Activated CD4-positive, CD25-positive, alpha-beta regulatory T cell treated with anti-CD3 and anti-CD28 coated beads, Interleukin-2, amount 50 U/mL, for 72 hours (primary cell): ENCODE results near the gene KCNQ5.
"Not testable (repeated sequence)": the region's sequence is repeated elsewhere in the genome, so short reads cannot be mapped to it uniquely, and the experiment has no call there.

Experiments used
- DNase-seq: peaks from one replicate; pipeline ENCODE4 v3.0.0; 2021

Gene KCNQ5

DNA sequence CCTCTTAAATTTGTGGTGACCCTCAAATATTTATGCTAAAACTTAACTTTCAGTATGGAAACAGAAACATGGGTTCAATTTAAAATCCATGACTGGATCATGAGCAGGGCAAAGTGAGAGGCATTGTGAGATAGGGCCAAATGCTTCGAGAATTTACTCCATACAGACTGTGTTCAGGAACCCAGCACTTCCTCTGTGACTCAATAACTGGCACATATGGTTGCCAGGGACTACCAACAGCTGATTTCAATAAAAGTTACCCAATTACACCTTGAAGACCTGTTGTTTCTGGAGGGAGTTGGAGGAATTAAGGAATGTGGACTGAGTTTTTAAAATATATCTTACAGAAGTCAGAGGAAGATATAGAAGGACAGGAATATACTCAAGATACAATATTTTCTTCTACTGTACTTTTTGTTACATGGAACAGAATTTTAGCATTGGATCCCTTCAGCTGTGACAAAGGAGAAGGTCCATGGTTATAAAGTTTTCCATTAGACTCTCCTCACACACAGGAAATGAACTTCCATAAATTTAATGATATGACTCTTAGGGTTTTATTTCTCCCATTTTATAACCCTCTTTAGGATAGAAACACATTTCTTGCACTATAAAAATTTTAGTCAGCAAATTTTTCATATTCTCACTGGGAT is 344.9 kb downstream of the KCNQ5 start:
- no peak for DNase-seq

DNA sequence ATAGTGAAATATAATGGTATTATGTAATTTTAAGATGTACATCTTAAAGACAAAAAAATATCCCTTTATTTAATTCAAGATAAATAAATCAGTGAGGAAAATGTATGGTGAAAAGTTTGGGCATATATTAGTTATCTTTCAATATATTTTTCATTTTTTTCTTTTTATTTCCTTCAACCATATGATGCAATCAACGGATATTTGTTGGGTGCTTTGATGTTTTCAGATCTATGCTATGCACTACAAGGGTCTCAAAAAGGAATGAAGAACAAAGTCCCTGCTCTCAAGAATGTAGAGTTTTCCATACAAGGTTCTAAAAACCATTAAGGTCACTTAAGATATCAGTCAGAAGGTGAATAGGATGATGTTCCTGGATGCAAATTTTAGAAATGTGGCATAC is 345.5 kb downstream of the KCNQ5 start:
- no peak for DNase-seq

DNA sequence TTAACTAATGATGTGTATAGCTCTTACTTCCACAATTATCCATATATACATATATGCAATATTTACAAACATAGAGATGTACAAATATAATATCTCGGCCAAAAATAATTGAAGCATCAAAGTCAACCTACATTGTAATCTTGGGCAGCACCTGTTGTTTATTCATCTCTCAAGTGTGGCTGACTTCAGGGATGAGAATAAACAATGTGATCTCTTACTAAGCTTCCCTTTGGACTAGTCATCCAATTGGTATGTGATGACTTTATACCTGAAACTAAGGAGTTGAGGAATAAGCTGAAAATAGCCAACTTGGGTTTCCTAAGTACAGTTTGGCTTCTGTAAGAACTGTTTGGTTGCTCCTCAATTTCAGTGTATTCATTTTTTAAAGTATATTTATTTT is 346.8 kb downstream of the KCNQ5 start:
- no peak for DNase-seq

DNA sequence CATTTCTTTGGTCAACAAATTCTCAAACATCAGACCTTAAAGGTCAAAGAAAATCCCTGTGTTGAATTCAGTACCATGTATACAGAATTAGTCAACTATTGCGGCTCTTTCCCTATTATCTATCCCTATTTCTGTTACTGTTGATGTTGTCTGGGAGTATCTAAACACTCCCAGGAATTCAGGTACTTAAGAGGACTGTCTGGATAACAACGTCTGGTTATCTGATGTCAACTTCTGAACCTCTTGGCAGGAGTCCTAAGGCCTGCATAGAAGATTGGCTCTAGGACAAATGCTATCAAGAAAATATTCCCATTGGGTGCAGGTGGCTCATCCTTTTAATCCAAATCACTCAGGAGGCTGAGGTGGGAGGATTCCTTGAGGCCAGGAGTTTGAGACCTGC is 347.8 kb downstream of the KCNQ5 start:
- no peak for DNase-seq

DNA sequence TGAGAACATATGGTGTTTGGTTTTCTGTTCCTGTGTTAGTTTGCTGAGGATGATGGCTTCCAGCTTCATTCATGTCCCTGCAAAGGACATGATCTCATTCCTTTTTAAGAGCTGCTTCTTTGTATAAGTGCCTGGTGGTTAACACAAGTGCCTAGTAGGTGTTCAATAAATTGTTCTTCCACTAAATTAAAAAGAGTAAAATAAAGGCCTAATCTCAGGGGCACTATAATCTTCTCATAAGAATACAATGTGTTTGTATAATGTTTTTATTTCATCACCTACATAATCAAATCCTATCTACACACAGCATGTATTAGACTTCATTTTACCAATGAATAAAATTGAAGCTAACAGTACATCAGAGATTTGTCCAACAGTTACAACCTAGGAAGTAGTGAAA is 350.7 kb downstream of the KCNQ5 start:
- DNase-seq, result no peak

DNA sequence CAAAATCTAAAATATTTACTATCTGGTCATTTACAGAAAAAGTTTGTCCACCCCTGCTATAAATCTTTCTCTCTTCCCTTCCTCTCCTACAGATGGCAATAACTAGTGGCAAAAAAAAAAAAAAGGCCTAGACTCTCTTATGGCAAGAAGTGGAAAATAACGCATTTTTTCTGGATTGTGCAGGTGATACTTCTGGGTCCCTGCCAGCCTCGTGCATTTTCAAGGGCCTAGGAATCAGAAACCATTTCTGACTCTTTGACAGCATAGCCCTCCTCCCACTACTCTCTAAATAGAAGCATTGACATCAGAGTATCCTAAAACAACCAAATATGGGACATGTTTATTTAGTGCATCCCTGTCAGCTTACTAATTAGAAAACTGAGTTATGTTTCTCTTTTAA is 352.4 kb downstream of the KCNQ5 start:
- DNase-seq, result no peak

DNA sequence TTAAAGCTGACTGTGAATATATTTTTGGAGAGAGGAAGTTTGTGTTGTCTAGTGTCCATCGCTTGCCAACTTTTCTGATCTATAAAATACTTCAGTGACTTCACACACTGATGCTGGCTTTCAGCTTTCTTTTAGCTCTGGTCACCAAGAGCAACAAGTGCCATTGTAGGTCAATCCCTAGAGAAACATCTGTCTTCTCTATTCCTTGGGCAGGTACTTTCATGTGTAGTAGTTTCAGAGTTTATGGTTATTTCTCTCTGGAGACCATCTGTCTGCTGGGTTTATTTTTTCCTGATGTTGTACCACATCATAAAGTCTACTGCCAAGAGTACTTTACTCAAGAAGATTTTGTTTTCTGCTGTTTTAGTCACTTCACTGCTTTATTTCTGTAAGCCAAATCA is 353.5 kb downstream of the KCNQ5 start:
- DNase-seq, result no peak

DNA sequence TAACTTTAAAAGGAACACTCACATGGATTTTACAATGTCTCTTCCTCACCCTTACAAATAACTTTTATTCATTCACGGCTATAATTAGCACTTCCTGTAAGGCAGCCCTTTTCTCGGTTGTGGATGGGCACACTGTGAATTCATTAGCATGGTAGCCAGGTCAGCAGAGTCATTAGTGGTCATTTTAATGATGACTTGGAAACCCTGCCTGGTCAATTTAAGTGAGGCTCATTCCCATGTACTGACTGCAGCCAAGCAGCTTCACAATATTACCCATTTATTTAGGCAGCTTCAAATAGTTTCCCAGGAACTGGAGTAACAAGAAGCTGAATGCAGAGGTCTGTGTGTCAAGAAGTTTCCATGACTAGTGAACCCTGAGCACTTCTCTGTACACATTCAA is 354.6 kb downstream of the KCNQ5 start:
- DNase-seq, result no peak

DNA sequence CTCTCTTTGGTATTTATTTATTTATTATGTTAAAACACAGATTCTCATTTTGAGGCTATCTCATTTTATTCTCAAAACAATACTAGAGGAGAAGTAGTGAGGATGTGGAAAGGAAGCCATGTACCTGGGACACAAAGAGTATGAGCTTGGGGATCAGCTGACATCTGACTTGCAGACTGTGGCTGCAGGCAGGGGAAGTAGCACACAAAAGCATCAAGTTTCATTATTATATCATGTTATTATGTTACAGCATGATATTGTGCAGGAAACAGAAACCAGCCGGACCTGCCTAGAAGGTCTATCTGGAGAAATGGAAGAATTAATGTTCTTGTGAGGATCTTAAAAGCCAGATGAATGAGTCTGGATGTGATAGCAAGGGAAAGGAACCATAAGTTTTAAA is 355.2 kb downstream of the KCNQ5 start:
- DNase-seq, result no peak

DNA sequence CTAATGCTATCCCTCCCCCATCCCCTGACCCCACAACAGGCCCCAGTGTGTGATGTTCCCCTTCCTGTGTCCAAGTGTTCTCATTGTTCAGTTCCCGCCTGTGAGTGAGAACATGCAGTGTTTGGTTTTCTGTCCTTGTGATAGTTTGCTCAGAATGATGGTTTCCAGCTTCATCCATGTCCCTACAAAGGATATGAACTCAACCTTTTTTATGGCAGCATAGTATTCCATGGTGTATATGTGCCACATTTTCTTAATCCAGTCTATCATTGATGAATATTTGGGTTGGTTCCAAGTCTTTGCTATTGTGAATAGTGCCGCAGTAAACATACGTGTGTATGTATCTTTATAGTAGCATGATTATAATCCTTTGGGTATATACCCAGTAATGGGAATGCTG is 356.9 kb downstream of the KCNQ5 start:
- not testable (repeated sequence) for DNase-seq

DNA sequence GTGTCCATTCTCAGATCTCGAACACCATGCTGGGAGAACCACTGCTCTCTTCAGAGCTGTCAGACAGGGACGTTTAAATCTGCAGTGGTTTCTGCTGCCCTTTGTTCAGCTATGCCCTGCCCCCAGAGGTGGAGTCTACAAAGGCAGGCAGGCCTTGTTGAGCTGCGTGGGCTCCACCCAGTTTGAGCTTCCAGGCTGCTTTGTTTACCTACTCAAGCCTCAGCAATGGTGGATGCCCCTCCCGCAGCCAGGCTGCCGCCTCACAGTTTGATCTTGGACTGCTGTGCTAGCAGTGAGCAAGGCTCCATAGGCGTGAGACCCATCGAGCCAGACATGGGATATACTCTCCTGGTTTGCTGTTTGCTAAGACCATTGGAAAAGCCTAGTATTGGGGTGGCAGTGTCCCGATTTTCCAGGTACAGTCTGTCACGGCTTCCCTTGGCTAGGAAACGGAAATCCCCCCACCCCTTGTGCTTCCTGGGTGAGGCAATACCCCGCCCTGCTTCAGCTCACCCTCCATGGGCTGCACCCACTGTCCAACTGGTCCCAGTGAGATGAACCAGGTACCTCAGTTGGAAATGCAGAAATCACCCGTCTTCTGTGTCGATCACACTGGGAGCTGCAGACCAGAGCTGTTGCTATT is 362.4 kb downstream of the KCNQ5 start:
- not testable (repeated sequence) for DNase-seq

DNA sequence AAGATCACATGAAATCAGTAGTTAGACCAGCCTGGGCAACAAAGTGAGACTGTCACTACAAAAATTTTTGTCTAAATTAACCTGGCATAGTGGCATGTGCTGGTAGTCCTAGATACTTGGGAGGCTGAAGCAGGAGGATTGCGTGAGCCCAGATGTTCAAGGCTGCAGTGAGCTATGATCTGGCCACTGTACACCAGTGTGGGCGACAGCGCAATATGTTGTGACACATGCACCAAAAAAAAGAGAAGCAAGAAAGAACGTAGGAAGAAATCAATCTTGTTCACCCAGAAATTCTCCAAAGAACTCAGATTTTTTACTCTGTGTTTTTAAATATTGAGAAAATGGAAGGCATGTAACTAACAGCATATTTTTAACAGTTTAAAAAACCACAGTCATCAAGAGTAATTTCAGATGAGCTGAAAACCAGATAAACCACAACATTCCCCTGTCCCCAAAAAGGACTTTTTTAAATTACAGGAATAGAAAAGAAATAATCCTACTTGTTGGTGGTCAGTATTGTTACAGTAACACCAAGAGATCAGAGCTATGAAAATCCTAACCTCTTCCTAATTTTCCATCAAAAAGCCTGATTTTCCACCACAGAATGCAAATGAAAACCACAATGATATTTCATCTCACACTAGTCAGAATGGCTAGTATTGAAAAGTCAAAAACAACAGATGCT is 363.3 kb downstream of the KCNQ5 start:
- no peak for DNase-seq

DNA sequence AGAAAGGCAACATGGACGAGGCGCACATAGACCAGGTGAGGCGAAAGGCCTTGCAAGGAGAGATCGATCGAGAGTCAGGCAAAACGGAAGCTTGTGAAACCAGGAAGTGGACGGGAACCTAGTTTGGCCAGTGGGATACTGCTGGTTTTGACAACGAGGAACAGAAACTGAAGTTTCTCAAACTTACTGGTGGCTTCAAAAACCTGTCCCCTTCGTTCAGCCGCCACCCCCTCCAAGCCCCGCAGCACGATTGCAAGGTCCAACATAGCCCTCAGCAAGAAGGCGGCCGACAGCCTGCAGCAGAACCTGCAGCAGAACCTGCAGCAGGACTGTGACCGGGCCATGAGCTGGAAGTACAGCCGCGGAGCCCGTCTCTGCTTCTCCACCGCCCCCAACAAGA is 365.4 kb downstream of the KCNQ5 start:
- DNase-seq, result no peak

DNA sequence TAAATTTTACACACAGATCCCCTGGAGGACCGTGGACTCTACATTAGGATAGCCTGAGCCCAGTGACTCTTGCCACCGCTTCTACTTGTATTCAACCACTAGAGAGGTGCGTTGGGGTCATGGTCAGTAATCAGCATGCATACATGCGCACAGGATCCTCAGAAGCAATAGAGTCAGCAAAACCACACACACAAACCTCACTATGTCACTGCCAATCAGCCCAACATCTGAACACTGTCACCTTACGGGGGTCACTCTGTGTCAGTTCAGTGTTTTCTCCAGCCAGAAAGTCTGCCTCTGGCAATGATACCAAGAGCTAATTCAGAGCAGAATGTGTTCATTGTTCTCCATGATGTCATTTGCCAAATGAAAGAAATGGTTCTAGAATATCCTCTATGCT is 378.1 kb downstream of the KCNQ5 start:
- no peak for DNase-seq

DNA sequence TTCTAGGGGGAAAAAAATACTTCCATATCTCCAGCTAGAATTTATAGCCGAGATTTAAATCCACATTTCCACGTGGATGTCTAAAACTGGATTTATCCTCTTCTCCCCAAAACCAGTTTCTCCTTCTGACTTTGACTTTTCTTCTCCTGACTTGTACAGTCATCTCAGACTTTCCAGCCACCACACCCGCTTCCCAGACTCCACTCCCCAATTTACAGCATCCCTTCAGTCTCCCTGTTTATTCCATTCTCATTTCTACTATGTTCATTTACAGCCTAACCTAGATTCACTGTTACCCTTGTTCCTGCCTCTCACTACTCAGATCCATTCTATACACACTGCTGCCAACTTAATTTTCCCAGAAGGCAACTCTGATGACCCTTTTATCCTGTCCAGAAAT is 378.6 kb downstream of the KCNQ5 start:
- DNase-seq, result no peak

DNA sequence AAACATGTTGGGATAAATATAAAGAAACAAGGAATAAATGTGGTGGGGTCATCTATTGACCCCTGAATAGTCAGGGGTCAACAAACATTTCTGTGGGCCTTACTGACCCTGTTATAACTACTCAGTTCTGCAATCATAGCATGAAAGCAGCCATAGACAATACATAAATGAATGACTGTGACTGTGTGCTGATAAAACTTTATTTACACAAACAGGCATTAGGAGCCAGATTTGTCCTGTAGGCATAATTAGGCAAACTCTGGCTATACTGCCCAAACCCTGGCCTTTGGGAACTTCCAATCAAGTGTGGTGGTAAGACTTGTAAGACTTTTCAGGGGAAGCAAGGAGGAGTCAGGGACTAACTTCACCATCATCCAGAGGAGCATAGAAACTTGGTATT is 380.7 kb downstream of the KCNQ5 start:
- DNase-seq, result no peak

DNA sequence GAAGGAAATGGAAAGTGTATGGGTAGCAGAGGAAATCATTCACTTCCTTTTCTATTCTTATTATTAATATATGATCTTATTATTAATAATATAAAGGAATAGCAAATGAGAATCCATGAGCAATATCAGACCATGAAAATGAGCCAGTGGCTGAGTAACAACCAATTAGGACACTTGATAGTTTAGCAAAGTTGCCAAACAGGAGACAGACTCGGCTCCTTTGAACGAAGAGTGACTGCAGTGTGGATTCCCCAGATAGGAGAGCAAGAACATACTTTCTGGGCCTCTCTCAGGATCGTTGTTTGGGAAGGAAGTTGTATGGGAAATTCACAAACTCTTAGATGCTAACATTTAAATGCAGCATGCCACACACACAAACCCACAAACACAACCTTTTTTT is 381.4 kb downstream of the KCNQ5 start:
- DNase-seq, result no peak

DNA sequence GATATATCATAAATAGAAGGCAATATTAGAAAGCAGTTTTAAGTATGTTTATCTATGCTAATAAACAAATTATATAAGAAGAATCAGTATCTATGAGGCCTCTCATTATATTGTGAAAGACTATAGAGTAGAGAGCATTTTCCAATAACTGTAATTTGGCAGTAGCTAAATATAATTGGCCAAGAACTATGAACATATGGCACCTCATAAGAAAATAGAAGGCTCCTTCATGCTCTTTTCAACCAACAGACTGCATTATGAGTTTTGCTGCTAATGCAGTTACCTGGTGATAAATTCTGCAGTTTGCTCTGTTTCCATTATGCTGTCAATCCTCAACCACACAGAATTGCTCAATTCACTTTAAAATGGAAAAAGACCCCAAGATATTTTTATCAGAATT is 382.4 kb downstream of the KCNQ5 start:
- DNase-seq, result no peak

DNA sequence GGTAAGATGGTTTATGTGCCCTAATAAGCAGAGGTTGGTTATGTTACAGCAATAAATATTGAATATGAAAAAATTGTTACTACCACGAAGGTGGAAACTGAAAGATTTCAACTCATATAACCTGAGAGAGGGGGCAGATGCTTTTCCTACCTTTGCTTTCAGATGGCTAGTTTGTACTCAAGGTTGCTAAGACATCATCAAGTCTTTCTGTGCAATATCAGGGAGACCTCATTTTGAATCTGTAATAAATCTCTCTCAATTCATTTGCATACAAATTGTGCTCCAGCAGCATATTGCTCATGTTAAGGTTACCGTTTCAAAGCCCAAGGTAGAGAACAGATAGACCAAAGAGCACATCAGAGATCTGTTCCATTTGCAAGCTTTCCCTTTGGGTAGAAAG is 383.0 kb downstream of the KCNQ5 start:
- no peak for DNase-seq

DNA sequence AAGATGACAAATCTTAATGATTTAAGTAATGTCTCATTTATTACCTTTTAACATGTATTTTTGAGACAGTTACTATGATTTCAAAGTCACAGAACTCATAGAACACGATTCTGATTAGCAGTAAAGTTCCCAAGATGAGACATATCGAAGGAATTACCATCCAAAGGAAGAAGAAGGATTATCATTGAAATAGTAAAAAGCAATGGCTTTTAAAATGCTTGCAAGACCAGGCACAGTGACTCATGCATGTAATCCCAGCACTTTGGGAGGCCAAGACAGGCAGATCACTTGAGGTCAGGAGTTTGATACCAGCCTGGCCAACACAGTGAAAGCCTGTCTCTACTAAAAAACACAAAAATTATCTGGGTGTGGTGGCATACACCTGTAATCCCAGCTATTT is 384.3 kb downstream of the KCNQ5 start:
- no peak for DNase-seq

DNA sequence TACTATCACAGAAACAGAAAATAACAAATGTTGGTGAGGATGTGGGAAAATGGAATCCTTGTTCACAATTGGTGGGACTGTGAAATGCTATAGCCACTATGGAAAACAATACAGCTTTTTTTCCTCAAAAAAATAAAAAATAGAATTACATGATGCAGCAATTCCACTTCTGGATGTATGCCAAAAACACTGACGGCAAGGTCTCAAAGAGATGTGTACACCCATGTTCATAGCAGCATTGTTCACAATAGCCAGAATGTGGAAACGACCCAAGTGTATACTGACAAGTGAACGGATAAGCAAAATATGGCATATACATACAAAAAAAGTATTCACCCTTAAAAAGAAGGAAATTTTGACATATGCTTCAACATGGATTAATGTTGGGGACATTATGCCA is 390.1 kb downstream of the KCNQ5 start:
- no peak for DNase-seq

DNA sequence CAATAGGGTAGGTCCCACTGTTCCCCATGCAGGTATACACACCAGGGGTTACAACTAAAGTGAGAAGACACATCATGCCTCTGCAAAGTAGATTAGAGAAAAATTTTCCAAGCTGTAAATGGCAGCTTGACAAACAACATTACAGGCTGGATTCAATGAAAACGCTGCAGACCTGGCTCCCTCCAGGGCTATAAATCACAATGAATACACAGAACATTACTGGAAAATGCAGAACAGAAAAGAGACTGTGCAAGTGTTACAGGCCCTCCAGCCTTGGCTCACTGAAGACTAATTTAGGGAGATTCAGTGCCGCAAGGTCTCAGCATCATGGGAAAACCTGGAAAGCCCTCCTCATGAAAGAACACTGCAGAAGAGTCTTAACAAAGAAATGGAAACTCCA is 395.6 kb downstream of the KCNQ5 start:
- DNase-seq, result no peak

DNA sequence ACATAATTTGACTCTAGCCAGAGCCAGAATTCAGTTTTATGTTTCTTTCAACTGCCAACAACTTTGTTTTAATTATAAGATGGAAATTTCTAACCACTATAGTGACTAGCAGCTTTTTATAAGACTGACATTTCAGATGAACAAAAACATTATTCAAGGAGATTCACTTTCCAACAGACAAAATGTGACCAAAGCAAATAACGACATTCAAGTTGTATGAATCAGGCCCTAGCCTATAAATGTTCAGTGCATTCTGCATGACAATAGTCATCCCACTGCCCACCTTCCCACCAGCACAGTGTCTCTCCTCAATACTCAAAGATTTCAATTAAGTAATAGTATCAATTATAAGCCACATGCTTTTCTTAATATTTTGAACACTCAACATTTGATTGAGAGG is 402.7 kb downstream of the KCNQ5 start:
- DNase-seq, result no peak

DNA sequence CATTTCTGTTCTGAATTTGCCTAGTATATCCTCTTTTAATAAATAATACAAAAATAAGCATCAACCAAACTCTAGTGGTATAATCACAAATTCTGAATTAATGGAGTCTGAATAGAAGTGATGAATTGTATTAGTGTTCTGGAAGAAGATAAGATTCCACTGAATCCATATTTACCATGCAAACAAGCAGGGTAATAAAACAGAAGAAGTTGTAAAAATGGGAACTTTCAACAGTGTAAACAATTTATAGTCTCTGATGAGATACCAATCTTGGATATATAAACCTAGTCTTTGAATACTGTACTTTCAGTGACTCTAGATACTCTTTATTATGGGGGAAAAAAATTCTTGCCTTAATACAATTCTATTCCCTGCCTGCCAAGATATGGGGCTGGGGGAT is 405.8 kb downstream of the KCNQ5 start:
- DNase-seq, result no peak
